GM18505 (cell line): ENCODE measurements around the gene ABCB8.

Experiments
- ATAC-seq: cut with Tn5 transposase; IDR thresholded peaks from one replicate; pipeline ENCODE4 v1.9.1; 2021; ENCODE audit not compliant: unreplicated experiment
- POLR2A ChIP-seq: IDR thresholded peaks from 4 replicates; pipeline ENCODE4 v1.6.1; 2011; ENCODE audit warnings: borderline replicate concordance; ENCODE audit not compliant: insufficient read depth, insufficient read length; ENCODE audit errors: extremely low read depth

The ABCB8 gene

GRCh38 chr7:150992833-150993302, 35.4 kb upstream of the ABCB8 start:
- no peak for TF ChIP-seq POLR2A
- no peak for ATAC-seq

GRCh38 chr7:150993511-150993910, 34.7 kb upstream of the ABCB8 start:
- TF ChIP-seq POLR2A: no peak
- ATAC-seq: no peak

GRCh38 chr7:150994141-150994837, 34.0 kb upstream of the ABCB8 start:
- no peak for TF ChIP-seq POLR2A
- ATAC-seq: no peak

- ATAC-seq: no peak
- TF ChIP-seq POLR2A: no peak
Observed at GRCh38 chr7:150994838-150995510, 33.3 kb upstream of the ABCB8 start.

GRCh38 chr7:150996376-150997074, 31.7 kb upstream of the ABCB8 start:
- no peak for ATAC-seq
- TF ChIP-seq POLR2A: no peak

GRCh38 chr7:150997075-150997511, 31.2 kb upstream of the ABCB8 start:
- ATAC-seq: no peak
- no peak for TF ChIP-seq POLR2A

GRCh38 chr7:150997817-150998216, 30.4 kb upstream of the ABCB8 start:
- no peak for TF ChIP-seq POLR2A
- no peak for ATAC-seq

- ATAC-seq: no peak
- TF ChIP-seq POLR2A: no peak
Observed at GRCh38 chr7:150998341-150998740, 29.9 kb upstream of the ABCB8 start.

GRCh38 chr7:150999001-150999400, 29.2 kb upstream of the ABCB8 start:
- TF ChIP-seq POLR2A: no peak

GRCh38 chr7:150999497-151000230, 28.6 kb upstream of the ABCB8 start:
- no peak for ATAC-seq
- no peak for TF ChIP-seq POLR2A

More at GRCh38 chr7:150999001-150999400, 29.2 kb upstream of the ABCB8 start:
- no peak for ATAC-seq

GRCh38 chr7:151000897-151001495, 27.3 kb upstream of the ABCB8 start:
- no peak for ATAC-seq
- no peak for TF ChIP-seq POLR2A

- TF ChIP-seq POLR2A: no peak
- no peak for ATAC-seq
Observed at GRCh38 chr7:151001546-151001945, 26.7 kb upstream of the ABCB8 start.

- ATAC-seq: no peak
- TF ChIP-seq POLR2A: no peak
Observed at GRCh38 chr7:151003572-151003971, 24.7 kb upstream of the ABCB8 start.
